ENCODE data around the gene PRPF38B. TPM values are rescaled to one million over a fixed set of nuclear protein-coding genes. Genes with fewer than 3 reads are reported as not detected.

Gene PRPF38B
- total RNA-seq, 4 donors from 2014 or later: 31.7 to 37.7 (median 35.1) TPM

- TF ChIP-seq, protein P1, sequence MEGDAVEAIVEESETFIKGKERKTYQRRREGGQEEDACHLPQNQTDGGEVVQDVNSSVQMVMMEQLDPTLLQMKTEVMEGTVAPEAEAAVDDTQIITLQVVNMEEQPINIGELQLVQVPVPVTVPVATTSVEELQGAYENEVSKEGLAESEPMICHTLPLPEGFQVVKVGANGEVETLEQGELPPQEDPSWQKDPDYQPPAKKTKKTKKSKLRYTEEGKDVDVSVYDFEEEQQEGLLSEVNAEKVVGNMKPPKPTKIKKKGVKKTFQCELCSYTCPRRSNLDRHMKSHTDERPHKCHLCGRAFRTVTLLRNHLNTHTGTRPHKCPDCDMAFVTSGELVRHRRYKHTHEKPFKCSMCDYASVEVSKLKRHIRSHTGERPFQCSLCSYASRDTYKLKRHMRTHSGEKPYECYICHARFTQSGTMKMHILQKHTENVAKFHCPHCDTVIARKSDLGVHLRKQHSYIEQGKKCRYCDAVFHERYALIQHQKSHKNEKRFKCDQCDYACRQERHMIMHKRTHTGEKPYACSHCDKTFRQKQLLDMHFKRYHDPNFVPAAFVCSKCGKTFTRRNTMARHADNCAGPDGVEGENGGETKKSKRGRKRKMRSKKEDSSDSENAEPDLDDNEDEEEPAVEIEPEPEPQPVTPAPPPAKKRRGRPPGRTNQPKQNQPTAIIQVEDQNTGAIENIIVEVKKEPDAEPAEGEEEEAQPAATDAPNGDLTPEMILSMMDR (IDR thresholded peaks at IDR 0.05; ENCODE audit: low read depth): no peak
Observed at GRCh38 chr1:108686614-108687313, 5.3 kb upstream of the PRPF38B start.

DNA sequence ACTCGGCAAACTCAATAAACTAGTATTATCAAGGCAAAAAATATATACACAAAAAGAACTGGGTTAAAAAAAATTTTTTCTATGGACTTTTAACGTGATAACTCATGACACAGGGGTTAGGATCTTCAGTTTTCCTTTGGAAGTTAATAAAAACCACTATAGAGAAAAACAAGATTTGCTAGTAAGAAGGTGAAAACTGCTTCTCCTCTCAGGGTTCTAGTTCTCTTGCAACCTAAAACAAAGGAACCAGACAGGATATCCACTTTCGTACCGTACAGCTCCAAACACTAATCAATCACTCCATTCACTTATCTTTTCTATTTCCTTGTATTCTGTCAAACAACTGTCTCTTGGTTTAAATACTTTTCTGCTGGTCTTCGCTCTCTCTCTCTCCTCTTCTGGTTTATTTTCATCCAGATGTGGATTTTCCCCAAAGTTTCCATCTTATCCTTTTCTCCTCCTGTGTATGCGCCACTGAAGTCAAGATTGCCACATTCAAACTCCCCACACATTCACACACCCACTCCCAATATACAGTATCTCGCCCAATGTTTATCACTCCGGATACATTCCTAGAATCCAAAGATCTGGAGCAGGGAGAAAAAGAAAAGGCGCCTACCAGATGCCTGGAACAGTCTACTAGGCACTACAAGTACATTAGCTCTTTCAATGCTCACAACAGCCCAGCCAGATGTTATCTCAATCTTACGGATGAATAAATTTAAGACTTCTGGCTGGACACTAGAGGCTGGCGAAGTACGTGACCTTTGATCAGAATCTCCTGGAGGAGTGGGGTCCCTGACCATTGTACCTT lies 775 bp upstream of the PRPF38B start:
- TF ChIP-seq, protein P1 (IDR thresholded peaks at IDR 0.05; ENCODE audit: low read depth): no peak

GRCh38 chr1:108692724-108693655 lies 880 bp downstream of the PRPF38B start:
- TF ChIP-seq, protein P1 (IDR thresholded peaks at IDR 0.05; ENCODE audit: low read depth): no peak

GRCh38 chr1:108695535-108695934 lies 3.4 kb downstream of the PRPF38B start:
- TF ChIP-seq, protein P1 (IDR thresholded peaks at IDR 0.05; ENCODE audit: low read depth): no peak

DNA sequence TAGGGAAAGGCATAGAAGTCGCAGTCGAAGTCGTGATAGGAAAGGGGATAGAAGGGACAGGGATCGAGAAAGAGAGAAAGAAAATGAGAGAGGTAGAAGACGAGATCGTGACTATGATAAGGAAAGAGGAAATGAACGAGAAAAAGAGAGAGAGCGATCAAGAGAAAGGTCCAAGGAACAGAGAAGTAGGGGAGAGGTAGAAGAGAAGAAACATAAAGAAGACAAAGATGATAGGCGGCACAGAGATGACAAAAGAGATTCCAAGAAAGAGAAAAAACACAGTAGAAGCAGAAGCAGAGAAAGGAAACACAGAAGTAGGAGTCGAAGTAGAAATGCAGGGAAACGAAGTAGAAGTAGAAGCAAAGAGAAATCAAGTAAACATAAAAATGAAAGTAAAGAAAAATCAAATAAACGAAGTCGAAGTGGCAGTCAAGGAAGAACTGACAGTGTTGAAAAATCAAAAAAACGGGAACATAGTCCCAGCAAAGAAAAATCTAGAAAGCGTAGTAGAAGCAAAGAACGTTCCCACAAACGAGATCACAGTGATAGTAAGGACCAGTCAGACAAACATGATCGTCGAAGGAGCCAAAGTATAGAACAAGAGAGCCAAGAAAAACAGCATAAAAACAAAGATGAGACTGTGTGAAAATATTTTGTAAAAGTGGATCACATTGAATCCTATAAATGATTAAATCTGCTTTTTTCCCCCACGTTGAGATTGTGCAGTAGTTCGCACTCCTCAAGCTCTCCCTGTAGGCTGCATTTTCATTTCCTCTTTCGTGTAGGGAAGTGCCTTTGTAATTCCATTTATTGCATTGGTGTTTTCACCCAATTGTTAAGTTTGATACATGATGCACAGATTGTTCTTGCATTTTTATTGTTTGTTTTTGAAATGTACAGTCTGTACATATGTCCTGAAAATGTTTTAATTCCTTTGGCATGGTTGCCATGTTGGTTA lies 7.5 kb downstream of the PRPF38B start:
- TF ChIP-seq, protein P1 (IDR thresholded peaks at IDR 0.05; ENCODE audit: low read depth): no peak

- TF ChIP-seq, protein P1 (IDR thresholded peaks at IDR 0.05; ENCODE audit: low read depth): no peak
Observed at GRCh38 chr1:108701176-108701849, 9.2 kb downstream of the PRPF38B start.
